ENCODE results near the gene TARDBP. TPM values are rescaled to one million over a fixed set of nuclear protein-coding genes. Genes with fewer than 3 reads are reported as not detected.
A peak's percentile ranks its signal among the peaks of the same experiment; 100 is the strongest.
"Not testable (repeated sequence)": the region's sequence is repeated elsewhere in the genome, so short reads cannot be mapped to it uniquely, and the experiment has no call there.

TARDBP gene
- total and polyA plus RNA-seq, 5 experiments from 2014 or later = 46.6 to 211 (median 65.2) TPM

DNA sequence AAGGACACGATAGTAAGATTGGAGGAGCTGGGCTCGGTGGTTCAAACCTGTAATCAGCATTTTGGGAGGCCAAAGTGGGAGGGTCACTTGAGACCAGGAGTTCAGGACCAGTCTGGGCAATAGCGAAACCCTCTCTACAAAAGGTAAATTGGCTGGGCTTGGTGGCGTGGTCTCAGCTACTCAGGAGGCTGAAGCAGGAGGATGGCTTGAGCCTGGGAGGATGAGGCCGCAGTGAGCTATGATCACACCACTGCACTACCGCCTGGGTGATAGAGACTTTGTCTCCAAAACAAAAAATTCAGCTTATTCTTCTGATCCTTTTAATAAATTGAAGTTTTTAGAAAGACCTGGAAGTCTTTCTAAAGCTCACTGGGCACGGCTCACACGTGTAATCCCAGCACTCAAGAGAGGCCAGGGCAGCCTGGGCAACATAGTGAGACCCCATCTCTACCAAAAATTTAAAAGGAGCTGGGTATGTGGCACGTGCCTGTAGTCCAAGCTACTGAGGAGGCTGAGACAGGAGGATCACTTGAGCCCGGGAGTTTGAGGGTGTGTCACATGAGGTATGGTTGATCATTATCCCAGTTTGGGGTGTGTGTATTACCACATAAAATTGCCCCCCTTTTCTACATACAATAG, 19.3 kb downstream of the TARDBP start:
- Mint-ChIP-seq H3K4me1 (peaks cover 0 to 7% (median 3%) of the 10 kb centered on the region in 4 donors), H3K4me3 (no peak overlapping the region), H3K9me3 (no peaks in the 10 kb centered on the region), H3K27me3 (no peaks in the 10 kb centered on the region), H3K36me3 (peaks cover 0 to 28% (median 2%) of the 10 kb centered on the region in 3 donors), H3K27ac (peak overlapping the region in 3 of 10 donors; percentile 28 to 70 (median 43))
- no peak for DNase-seq
- ATAC-seq = no peak
- POLR2A ChIA-PET = interaction anchor here (0.6 to 1.1 kb wide), 2 partner anchors 20 to 146 kb away, joined by 3 to 5 read pairs; partner anchors contain the start of gene TARDBP

- not testable (repeated sequence) for ATAC-seq, DNase-seq, H3K36me3 Mint-ChIP-seq, H3K27me3 Mint-ChIP-seq, H3K4me3 Mint-ChIP-seq, H3K9me3 Mint-ChIP-seq, H3K4me1 Mint-ChIP-seq
- POLR2A ChIA-PET = interaction anchor here (0.6 to 4.2 kb wide), 6 partner anchors 23 to 1473 kb away, joined by 3 to 29 read pairs (median 4); partner anchors contain the start of genes EXOSC10 and SRM
- peak overlapping the region in 1 of 10 donors; percentile 37 for H3K27ac Mint-ChIP-seq
These were observed 24.7 kb downstream of the TARDBP start for GRCh38 chr1:11037019-11037739.

GRCh38 chr1:11037740-11038182, 25.3 kb downstream of the TARDBP start:
- Mint-ChIP-seq H3K27me3 (peaks cover 0 to 4% (median 4%) of the 10 kb centered on the region in 5 donors), H3K27ac (peak overlapping the region in 1 of 10 donors; percentile 37), H3K9me3 (no peaks in the 10 kb centered on the region), H3K4me3 (no peak overlapping the region), H3K4me1 (peaks cover 0 to 7% (median 6%) of the 10 kb centered on the region in 4 donors), H3K36me3 (no peaks in the 10 kb centered on the region)
- DNase-seq (peak; percentile 79 to 94 (median 88)), ATAC-seq (peak; percentile 100)
- POLR2A ChIA-PET = interaction anchor here (1.3 to 4.2 kb wide), 5 partner anchors 23 to 611 kb away, joined by 3 to 29 read pairs (median 5); partner anchors contain the start of genes EXOSC10 and SRM

DNA sequence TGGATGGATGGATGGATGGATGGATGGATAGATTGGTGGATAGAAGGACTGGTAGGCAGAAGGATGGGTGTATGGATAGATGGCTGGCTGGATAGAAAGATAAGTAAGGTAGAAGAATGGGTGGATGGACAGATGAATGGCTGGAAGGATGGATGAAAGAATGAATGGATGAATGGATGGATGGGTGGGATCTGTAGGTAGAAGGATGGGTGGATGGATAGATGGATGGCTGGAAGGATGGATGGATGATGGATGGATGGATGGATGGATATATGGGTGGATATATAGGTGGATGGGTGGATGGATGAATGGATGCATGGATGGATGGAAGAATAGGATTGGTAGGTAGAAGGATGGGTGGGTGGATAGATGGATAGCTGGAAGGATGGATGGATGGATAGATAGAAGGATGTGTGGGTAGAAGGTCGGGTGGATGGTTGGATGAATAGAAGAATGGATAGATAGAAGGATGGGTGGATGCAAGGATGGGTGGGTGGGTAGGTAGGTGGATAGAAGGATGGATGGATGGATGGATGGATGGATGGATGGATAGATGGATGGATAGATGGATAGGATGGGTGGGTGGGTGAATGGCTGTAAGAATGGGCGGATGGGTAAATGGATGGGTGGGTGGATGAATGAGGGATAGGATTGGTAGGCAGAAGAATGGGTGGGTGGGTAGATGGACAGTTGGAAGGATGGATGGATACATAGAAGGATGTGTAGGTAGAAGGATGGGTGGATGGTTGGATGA, 27.1 kb downstream of the TARDBP start:
- H3K9me3 Mint-ChIP-seq = no peaks in the 10 kb centered on the region
- ATAC-seq (no peak), DNase-seq (no peak)
- H3K36me3 Mint-ChIP-seq = no peaks in the 10 kb centered on the region
- H3K4me1 Mint-ChIP-seq = peaks cover 0 to 7% (median 6%) of the 10 kb centered on the region in 4 donors
- H3K4me3 Mint-ChIP-seq = no peak overlapping the region
- H3K27ac Mint-ChIP-seq = no peak overlapping the region
- peaks cover 0 to 4% (median 4%) of the 10 kb centered on the region in 5 donors for H3K27me3 Mint-ChIP-seq
- POLR2A ChIA-PET = no interaction called here

DNA sequence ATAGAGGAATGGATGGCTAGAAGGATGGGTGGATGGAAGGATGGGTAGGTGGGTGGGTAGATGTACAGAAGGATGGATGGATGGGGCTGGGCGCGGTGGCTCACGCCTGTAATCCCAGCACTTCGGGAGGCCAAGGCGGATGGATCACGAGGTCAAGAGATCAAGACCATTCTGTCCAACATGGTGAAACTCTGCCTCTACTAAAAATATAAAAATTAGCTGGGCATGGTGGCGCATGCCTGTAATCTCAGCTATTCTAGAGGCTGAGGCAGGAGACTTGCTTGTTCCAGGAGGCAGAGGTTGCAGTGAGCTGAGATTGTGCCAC, 27.6 kb downstream of the TARDBP start:
- not testable (repeated sequence) for H3K36me3 Mint-ChIP-seq

DNA sequence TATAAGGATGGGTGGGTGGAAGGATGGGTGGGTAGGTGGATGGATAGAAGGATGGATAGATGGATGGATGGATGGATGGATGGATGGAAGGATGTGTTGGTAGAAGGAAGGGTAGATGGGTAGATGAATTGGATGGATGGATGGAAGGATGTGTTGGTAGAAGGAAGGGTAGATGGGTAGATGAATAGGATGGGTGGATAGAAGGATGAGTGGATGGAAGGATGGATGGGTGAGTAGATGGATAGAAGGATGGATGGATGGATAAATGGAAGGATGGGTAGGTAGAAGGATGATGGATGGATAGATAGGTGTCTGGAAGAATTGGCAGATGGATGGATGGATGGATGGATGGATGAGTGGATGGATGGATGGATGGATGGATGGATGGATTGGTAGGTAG, 28.6 kb downstream of the TARDBP start:
- Mint-ChIP-seq H3K27me3 (peaks cover 0 to 4% (median 4%) of the 10 kb centered on the region in 5 donors), H3K27ac (no peak overlapping the region), H3K36me3 (no peaks in the 10 kb centered on the region), H3K4me3 (no peak overlapping the region), H3K4me1 (peaks cover 0 to 7% (median 6%) of the 10 kb centered on the region in 4 donors), H3K9me3 (no peaks in the 10 kb centered on the region)
- DNase-seq (no peak), ATAC-seq (no peak)
- POLR2A ChIA-PET = interaction anchor here (0.6 kb wide), 1 partner anchor 676 kb away, joined by 3 read pairs; no protein-coding TSS in a partner anchor

More for the DNA sequence above, 27.6 kb downstream of the TARDBP start:
- POLR2A ChIA-PET, H3K4me1 Mint-ChIP-seq, H3K9me3 Mint-ChIP-seq, DNase-seq, H3K27ac Mint-ChIP-seq, H3K4me3 Mint-ChIP-seq, H3K27me3 Mint-ChIP-seq, ATAC-seq: not testable (repeated sequence)

DNA sequence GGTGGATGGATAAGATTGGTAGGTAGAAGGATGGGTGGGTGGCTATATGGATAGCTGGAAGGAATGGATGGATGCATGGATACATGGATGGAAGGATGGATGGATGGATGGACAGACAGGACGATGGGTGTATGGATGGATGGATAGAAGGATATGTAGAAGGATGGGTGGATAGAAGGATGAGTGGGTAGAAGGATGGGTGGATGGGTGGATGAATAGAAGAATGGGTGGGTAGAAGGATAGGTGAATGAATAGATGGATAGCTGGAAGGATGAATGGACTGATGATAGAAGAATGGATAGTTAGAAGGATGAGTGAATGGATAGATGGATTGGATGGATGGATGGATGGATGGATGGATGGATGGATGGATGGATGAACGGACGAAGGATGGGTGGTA, 29.6 kb downstream of the TARDBP start:
- no peak for ATAC-seq
- no peaks in the 10 kb centered on the region for H3K9me3 Mint-ChIP-seq

GRCh38 chr1:11042995-11043874, 30.8 kb downstream of the TARDBP start:
- H3K4me3 Mint-ChIP-seq = no peak overlapping the region
- H3K27me3 Mint-ChIP-seq = no peaks in the 10 kb centered on the region
- no peak overlapping the region for H3K27ac Mint-ChIP-seq
- no peaks in the 10 kb centered on the region for H3K36me3 Mint-ChIP-seq
- POLR2A ChIA-PET = interaction anchor here (0.6 kb wide), 1 partner anchor 201 kb away, joined by 3 read pairs; no protein-coding TSS in a partner anchor
- ATAC-seq = no peak
- H3K4me1 Mint-ChIP-seq = no peaks in the 10 kb centered on the region
- no peaks in the 10 kb centered on the region for H3K9me3 Mint-ChIP-seq
- no peak for DNase-seq

More for the DNA sequence above, 29.6 kb downstream of the TARDBP start:
- no peak for DNase-seq
- POLR2A ChIA-PET = interaction anchor here (0.5 kb wide), 1 partner anchor 31 kb away, joined by 5 read pairs; no protein-coding TSS in a partner anchor
- no peak overlapping the region for H3K4me3 Mint-ChIP-seq
- peaks cover 0 to 4% (median 4%) of the 10 kb centered on the region in 5 donors for H3K27me3 Mint-ChIP-seq
- no peaks in the 10 kb centered on the region for H3K36me3 Mint-ChIP-seq
- H3K27ac Mint-ChIP-seq = no peak overlapping the region
- peaks cover 0 to 7% (median 6%) of the 10 kb centered on the region in 4 donors for H3K4me1 Mint-ChIP-seq

DNA sequence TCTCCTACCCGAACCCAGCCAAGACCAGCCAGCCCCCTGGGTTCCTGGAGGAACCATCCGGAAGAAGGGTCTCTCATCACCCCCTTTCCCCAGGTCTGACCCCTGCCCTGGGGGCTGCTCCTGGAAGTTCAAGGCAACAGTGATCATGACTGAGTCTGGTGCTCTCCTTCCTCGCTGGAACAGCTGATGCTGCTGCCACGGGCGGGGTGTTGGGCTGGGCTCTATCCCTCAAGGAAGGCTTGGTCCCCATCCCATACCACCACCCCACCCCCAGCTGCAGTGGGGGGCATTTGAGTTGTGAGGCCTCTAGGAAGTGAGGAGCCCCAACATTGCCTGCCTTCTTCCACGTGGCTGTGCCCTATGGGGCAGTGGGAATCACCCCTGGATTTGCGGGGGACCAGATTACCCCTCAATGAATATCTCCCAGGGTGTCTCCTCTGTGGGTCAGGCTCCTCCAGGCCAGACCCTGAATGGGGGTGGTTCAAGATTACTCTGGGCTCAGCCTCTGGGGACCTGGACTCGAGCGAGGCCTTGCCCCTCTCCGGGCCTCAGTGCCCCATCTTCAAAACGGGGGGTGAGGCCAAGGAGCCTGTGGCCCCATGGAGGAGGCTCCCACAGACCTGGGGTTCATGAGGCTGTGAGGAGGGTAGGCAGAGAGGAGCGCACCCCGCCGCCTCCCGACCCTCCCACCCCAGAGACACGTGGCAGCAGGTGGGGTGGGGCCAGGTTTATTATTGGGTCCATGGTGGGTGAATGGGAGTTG, 31.8 kb downstream of the TARDBP start:
- POLR2A ChIA-PET = no interaction called here
- Mint-ChIP-seq H3K4me1 (no peaks in the 10 kb centered on the region), H3K27me3 (no peaks in the 10 kb centered on the region), H3K36me3 (no peaks in the 10 kb centered on the region), H3K9me3 (no peaks in the 10 kb centered on the region), H3K4me3 (no peak overlapping the region), H3K27ac (peak overlapping the region in 2 of 10 donors; percentile 65 to 77)
- ATAC-seq = no peak
- no peak for DNase-seq

DNA sequence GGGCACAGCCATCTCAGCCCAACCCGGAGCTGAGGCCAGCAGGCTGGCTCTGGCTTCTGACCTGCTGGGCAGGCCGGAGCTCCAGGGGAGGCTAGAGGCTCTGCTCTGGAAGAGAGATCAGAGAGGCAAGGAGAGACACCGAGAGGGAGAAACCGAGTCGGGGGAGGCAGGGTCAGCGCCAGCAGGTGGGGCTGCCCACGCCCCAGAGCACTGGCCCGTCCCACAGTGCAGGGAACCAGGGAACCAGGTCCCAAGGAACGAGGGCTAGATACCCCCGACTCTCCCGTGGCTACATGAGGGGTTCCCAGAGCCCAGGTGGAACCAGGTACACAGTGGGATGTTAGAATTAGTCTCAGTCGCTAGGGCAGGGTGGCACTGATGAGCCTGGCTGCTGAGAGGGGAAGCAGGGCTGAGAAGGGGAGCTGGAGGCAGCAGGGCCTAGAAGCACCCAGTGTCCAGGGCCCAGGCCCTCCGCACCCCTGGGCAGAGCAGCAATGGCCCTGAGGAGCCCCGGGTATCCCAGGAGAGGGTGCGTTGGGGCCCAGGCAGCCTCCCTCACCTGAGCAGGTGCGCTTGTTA, 32.5 kb downstream of the TARDBP start:
- Mint-ChIP-seq H3K27me3 (no peaks in the 10 kb centered on the region), H3K27ac (peak overlapping the region in 2 of 10 donors; percentile 65 to 77), H3K9me3 (no peaks in the 10 kb centered on the region), H3K4me3 (no peak overlapping the region), H3K4me1 (no peaks in the 10 kb centered on the region), H3K36me3 (no peaks in the 10 kb centered on the region)
- DNase-seq (no peak), ATAC-seq (no peak)
- POLR2A ChIA-PET = no interaction called here
